ENCODE results near the gene NXF1. TPM values are rescaled to one million over a fixed set of nuclear protein-coding genes. Genes with fewer than 3 reads are reported as not detected.

Gene NXF1
- total and polyA plus RNA-seq, 2 of the 8 experiments (the other 6 are each of a cell fraction or from before 2014, with no cell fraction given), result 48.1 to 49.8 TPM

- TF ChIP-seq TAF7 (optimal IDR thresholded peaks at IDR 0.05; ENCODE audit: borderline replicate concordance, low read depth, low read length) (peak; percentile 92), CTCF (IDR thresholded peaks at IDR 0.05; ENCODE audit: control extremely low read depth in 1 of 3, insufficient read depth in 1 of 3, low read depth in 1 of 3, low read length in 3 of 3) (peak; percentile 96 to 100 (median 96)), RAD21 (IDR thresholded peaks at IDR 0.05 in 1 of 2, conservative IDR thresholded peaks at IDR 0.05 in 1 of 2; ENCODE audit: low read depth in 2 of 2, low read length in 2 of 2) (peak; percentile 48 to 60), SIRT6 (IDR thresholded peaks at IDR 0.05; ENCODE audit: low read length) (no peak), CHD1 (IDR thresholded peaks at IDR 0.05; ENCODE audit: low read depth, low read length) (no peak), MAX (IDR thresholded peaks at IDR 0.05) (peak; percentile 61), SP2 (IDR thresholded peaks at IDR 0.05; ENCODE audit: low read length) (no peak), KDM1A (IDR thresholded peaks at IDR 0.05; ENCODE audit: borderline replicate concordance, low read length) (peak; percentile 51; the same call in 1 of the 2 replicates), GTF2F1 (IDR thresholded peaks at IDR 0.05; ENCODE audit: borderline replicate concordance, low read depth, low read length) (no peak), MAFK (IDR thresholded peaks at IDR 0.05; ENCODE audit: low read depth, low read length) (no peak), TCF12 (IDR thresholded peaks at IDR 0.05; ENCODE audit: low read depth, low read length) (peak; percentile 74; the same call in 1 of the 2 replicates), CBX5 (IDR thresholded peaks at IDR 0.05; ENCODE audit: low read depth, low read length) (no peak), YY1 (IDR thresholded peaks at IDR 0.05; ENCODE audit: low read depth, low read length) (peak; percentile 76), NRF1 (IDR thresholded peaks at IDR 0.05; ENCODE audit: low read depth, low read length) (no peak), FOSL1 (IDR thresholded peaks at IDR 0.05; ENCODE audit: insufficient read depth, low read depth, low read length) (no peak), ZNF274 (IDR thresholded peaks at IDR 0.05; ENCODE audit: borderline replicate concordance, extremely low read depth, low read length) (no peak), KDM5A (IDR thresholded peaks at IDR 0.05; ENCODE audit: low read length) (no peak), RBBP5 (IDR thresholded peaks at IDR 0.05; ENCODE audit: borderline replicate concordance, low read depth, low read length) (peak; percentile 41; the same call in 1 of the 2 replicates), SRF (IDR thresholded peaks at IDR 0.05; ENCODE audit: low read depth, low read length) (peak; percentile 6; the same call in 1 of the 2 replicates), TAF1 (IDR thresholded peaks at IDR 0.05; ENCODE audit: low read depth, low read length) (peak; percentile 45; the same call in 1 of the 2 replicates), SP1 (IDR thresholded peaks at IDR 0.05; ENCODE audit: low read depth, low read length) (no peak), TBP (IDR thresholded peaks at IDR 0.05; ENCODE audit: low read depth, low read length) (peak; percentile 46; the same call in 1 of the 2 replicates)
Observed at GRCh38 chr11:62786318-62787004, 18.8 kb downstream of the NXF1 start (continued).

All from H1 (cell line).